Thyroid gland (tissue), 4 donors: Measurements from ENCODE around the gene CLCF1. TPM values are rescaled to one million over a fixed set of nuclear protein-coding genes. Genes with fewer than 3 reads are reported as not detected.

ENCODE experiments used
- DNase-seq, 2 donors: peaks; one replicate each; pipeline ENCODE4 v3.0.0-alpha.2; 2019
- H3K27ac ChIP-seq, 3 donors: fragments of 200-600 bp; sonication (generic); 1 replicate in 2 of 3; 2 replicates in 1 of 3; pipeline ENCODE4 v1.5.1; 2016 to 2019; ENCODE audit warnings: mild to moderate bottlenecking in 1 of 3, moderate library complexity in 1 of 3
- H3K27me3 ChIP-seq: fragments of 200-600 bp; sonication (generic); one replicate; pipeline ENCODE4 v1.5.1; 2019
- H3K36me3 ChIP-seq, 2 donors: fragments of 200-600 bp; sonication (generic); one replicate each; pipeline ENCODE4 v1.5.1; 2016 to 2019
- H3K4me1 ChIP-seq, 2 donors: fragments of 200-600 bp; sonication (generic); one replicate each; pipeline ENCODE4 v1.5.1; 2017 to 2019
- H3K4me3 ChIP-seq, 3 donors: fragments of 200-600 bp; sonication (generic); replicated peaks in 1 of 3; 1 replicate in 2 of 3; 2 replicates in 1 of 3; pipeline ENCODE4 v1.5.1; 2016; ENCODE audit warnings: mild to moderate bottlenecking in 1 of 3
- H3K9me3 ChIP-seq: fragments of 200-600 bp; sonication (generic); one replicate; pipeline ENCODE4 v1.5.1; 2017
- CTCF ChIP-seq, 6 experiments: fragments of 200-600 bp in 3 of 6; fragments of 450-650 bp in 3 of 6; sonication (generic) in 3 of 6; IDR thresholded peaks; one replicate each; pipeline ENCODE4 v1.5.1; 2016 to 2019; ENCODE audit warnings: antibody characterized with exemption in 6 of 6, mild to moderate bottlenecking in 2 of 6, inconsistent platforms in 1 of 6, moderate library complexity in 1 of 6
- POLR2A ChIP-seq, 2 donors: fragments of 450-650 bp; IDR thresholded peaks; one replicate each; pipeline ENCODE4 v1.6.1; 2017; ENCODE audit warnings: antibody characterized with exemption in 2 of 2, mild to moderate bottlenecking in 2 of 2, moderate library complexity in 1 of 2
- WGBS, 2 donors: methylation state at CpG; one replicate each; pipeline ENCODE4 v1.1.5; 2017; 5-methylcytosine and 5-hydroxymethylcytosine counted together
- intact Hi-C: fragments of 100-400 bp; cut with DNase I; formaldehyde crosslinking; loops from one replicate; pipeline ENCODE4 v1.15.1; 2023
- total RNA-seq, 4 donors: library from RNA; depleted of rRNA; stranded (reverse); fragments of >200 nt; gene quantifications; one replicate each; pipeline ENCODE4 v1.2.3, GENCODE V29; 2016

The CLCF1 gene
- total RNA-seq = 1 to 10 TPM; 4.3 to 9.4 (median 6.9) TPM

DNA sequence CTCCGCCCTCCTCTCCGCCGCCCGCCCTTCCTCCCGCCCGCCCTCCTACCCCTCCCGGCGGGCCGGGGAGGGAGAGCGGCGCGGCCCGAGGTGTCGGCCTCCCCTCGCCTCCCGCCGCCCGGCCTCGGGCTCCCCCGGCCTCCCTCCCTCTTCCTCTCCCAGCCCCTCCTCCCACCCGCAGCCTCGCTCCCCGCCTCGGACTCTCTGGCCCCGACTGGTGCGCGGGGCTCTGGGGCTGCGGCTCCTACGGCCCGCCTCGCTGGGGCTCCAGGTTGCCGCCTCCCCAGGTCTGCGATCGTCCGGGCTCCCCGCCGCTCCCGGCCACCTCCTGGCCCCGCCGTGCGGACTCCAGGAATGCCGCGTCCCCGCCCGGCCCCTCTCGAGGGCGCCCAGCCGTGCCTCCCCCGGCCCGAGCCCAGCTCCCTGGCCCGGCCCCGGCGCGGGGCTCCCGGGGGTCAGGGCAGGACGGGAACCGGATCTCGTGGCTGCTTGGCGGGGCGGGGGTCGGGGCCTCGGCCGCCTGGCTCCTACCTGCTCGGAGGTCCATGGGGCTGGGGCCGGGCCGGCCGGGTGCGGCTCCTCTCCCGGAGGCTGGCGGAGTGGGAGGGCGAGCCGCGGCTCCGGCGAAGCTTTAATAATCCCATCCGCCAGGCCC is at the start of gene CLCF1:
Gene CLCF1, minus strand, starts transcription at position 606 of the 655 bp plus-strand sequence. Its CDS starts 59 bp downstream, at position 547.
- Histone ChIP-seq H3K4me1 (peaks cover 57 to 75% of the 10 kb centered on the region in 2 donors), H3K4me3 (peak within 1 kb of the TSS; percentile 31 to 66 (median 50)), H3K36me3 (no peaks in the 10 kb centered on the region), H3K27me3 (no peaks in the 10 kb centered on the region), H3K9me3 (no peaks in the 10 kb centered on the region), H3K27ac (peak within 1 kb of the TSS; percentile 94 to 100 (median 95))
- 0% methylated on average over 8 to 21 of the region's 76 CpGs for WGBS, 2 donors
- peak in 1 of 2 donors; percentile 21 for TF ChIP-seq POLR2A (IDR thresholded peaks at IDR 0.05)
- TF ChIP-seq CTCF (IDR thresholded peaks at IDR 0.05) = no peak
- DNase-seq = peak; percentile 72 to 74
- intact Hi-C loops = no loop called here

DNA sequence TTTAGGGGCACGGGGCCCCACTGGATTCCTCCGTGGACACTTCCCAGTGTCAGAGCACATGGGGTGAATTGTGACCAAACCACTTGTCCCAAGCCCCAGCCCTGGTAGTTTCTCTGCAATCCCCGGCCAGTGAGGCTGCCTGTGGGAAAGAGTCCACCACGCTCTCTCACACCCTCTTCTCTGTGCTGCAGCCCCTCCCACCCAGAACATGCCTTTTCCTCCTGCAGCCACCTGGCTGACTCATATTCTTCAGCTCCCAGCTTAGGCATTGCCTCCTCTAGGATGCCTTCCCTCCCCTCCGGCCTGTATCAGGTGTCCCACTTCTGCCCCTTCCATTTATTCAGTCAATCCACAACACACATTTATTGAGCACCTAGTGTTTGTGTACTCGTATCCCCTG is 49.5 kb upstream of the CLCF1 start:
- Histone ChIP-seq H3K4me1 (peaks cover 7 to 36% of the 10 kb centered on the region in 2 donors), H3K27ac (no peak overlapping the region), H3K4me3 (no peak overlapping the region), H3K36me3 (no peaks in the 10 kb centered on the region), H3K27me3 (no peaks in the 10 kb centered on the region), H3K9me3 (no peaks in the 10 kb centered on the region)
- intact Hi-C loops = loop anchor here (5.0 kb wide), 1 partner anchor 44 kb away; the partner anchor contains the start of gene TMEM134
- TF ChIP-seq POLR2A (IDR thresholded peaks at IDR 0.05) = no peak
- no peak for TF ChIP-seq CTCF (IDR thresholded peaks at IDR 0.05)
- WGBS, 2 donors = 74 to 80% methylated on average over 6 of the region's 6 CpGs
- no peak for DNase-seq

DNA sequence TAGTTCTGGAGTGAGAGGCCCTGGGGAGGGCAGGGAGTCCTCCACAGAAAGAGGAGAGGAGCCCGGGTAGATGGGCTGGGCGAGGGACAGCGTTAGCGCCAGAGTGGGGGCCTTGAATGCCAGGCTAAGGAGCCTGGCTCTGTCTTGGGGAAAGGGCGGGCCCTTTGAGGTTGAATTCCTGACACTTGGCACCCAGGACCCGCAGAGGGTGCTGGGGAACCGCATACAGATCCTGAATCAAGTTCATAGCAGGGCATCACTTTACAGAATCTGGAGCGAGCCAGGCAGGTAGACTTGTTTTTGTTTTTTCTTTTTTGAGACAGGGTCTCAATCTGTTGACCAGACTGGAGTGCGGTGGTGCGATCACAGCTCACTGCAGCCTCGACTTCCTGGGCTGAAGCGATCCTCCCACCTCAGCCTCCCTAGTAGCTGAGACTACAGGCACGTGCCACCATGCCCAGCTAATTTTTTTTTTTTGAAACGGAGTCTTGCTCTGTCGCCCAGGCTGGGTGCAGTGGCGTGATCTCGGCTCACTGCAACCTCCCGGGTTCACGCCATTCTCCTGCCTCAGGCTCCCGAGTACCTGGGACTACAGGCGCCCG is 48.1 kb upstream of the CLCF1 start:
- intact Hi-C loops = loop anchor here (5.0 kb wide), 1 partner anchor 46 kb away; the partner anchor contains the start of gene TMEM134
- TF ChIP-seq CTCF (IDR thresholded peaks at IDR 0.05) (no peak), POLR2A (IDR thresholded peaks at IDR 0.05) (no peak)
- Histone ChIP-seq H3K4me1 (peaks cover 9 to 44% of the 10 kb centered on the region in 2 donors), H3K36me3 (no peaks in the 10 kb centered on the region), H3K27ac (peak overlapping the region in 1 of 3 donors; percentile 80), H3K4me3 (peak overlapping the region in 1 of 3 donors; percentile 54), H3K27me3 (no peaks in the 10 kb centered on the region), H3K9me3 (no peaks in the 10 kb centered on the region)
- no peak for DNase-seq
- 70 to 78% methylated on average over 22 of the region's 22 CpGs for WGBS, 2 donors

- peak overlapping the region; percentile 49 to 60 (median 54) for H3K4me3 ChIP-seq
- intact Hi-C loops = loop anchor here (5.0 kb wide), 1 partner anchor 46 kb away; the partner anchor contains the start of gene TMEM134
- H3K9me3 ChIP-seq = no peaks in the 10 kb centered on the region
- peak; percentile 97 for DNase-seq
- H3K4me1 ChIP-seq = peaks cover 14 to 51% of the 10 kb centered on the region in 2 donors
- peak overlapping the region; percentile 58 to 84 (median 80) for H3K27ac ChIP-seq
- no peaks in the 10 kb centered on the region for H3K27me3 ChIP-seq
- 1% methylated on average over 17 to 21 of the region's 97 CpGs for WGBS, 2 donors
- no peaks in the 10 kb centered on the region for H3K36me3 ChIP-seq
- peak in 1 of 6 experiments; percentile 27 for TF ChIP-seq CTCF (IDR thresholded peaks at IDR 0.05)
- TF ChIP-seq POLR2A (IDR thresholded peaks at IDR 0.05) = peak; percentile 21 to 87
These were observed 47.4 kb upstream of the CLCF1 start for GRCh38 chr11:67420646-67421429.
